BE2C (cell line): ENCODE results near the gene GPR84.

Experiments used
- DNase-seq: peaks from one replicate; pipeline ENCODE4 v3.0.0-alpha.2; 2020
- H3K27me3 ChIP-seq: fragments of 250-450 bp; sonication (Bioruptor Pico); 2 replicates; pipeline ENCODE4 v1.5.1; 2020; ENCODE audit warnings: mild to moderate bottlenecking
- H3K36me3 ChIP-seq: fragments of 250-450 bp; sonication (Bioruptor Pico); 2 replicates; pipeline ENCODE4 v1.5.1; 2020; ENCODE audit warnings: mild to moderate bottlenecking
- H3K4me1 ChIP-seq: fragments of 250-450 bp; sonication (Bioruptor Pico); 2 replicates; pipeline ENCODE4 v1.5.1; 2020
- H3K4me3 ChIP-seq: 2 replicates; pipeline ENCODE4 v1.5.1; 2011; ENCODE audit warnings: low read depth, low read length
- H3K9me3 ChIP-seq: fragments of 250-450 bp; sonication (Bioruptor Pico); 2 replicates; pipeline ENCODE4 v1.5.1; 2020
- CTCF ChIP-seq: IDR thresholded peaks from 2 replicates; pipeline ENCODE4 v1.5.1; 2012; ENCODE audit warnings: mild to moderate bottlenecking, low read depth, low read length

Gene GPR84

GRCh38 chr12:54321363-54321762 lies 42.9 kb downstream of the GPR84 start:
- no peak overlapping the region for H3K4me3 ChIP-seq
- DNase-seq = no peak
- no peak for TF ChIP-seq CTCF
- H3K4me1 ChIP-seq = no peaks in the 10 kb centered on the region; the same call in 1 of the 2 replicates
- H3K27me3 ChIP-seq = no peaks in the 10 kb centered on the region
- H3K9me3 ChIP-seq = no peaks in the 10 kb centered on the region; the same call in 1 of the 2 replicates
- H3K36me3 ChIP-seq = no peaks in the 10 kb centered on the region
